ENCODE data around the gene ERG. TPM values are rescaled to one million over a fixed set of nuclear protein-coding genes. Genes with fewer than 3 reads are reported as not detected.

ERG gene
- total and polyA plus RNA-seq, 2 of the 8 experiments (the other 6 are each of a cell fraction or from before 2014, with no cell fraction given), result 1.0 to 3.0 TPM

- ChIA-PET POLR2A (ENCODE audit: partially characterized antibody) (no interaction called here), CTCF (ENCODE audit: partially characterized antibody) (interaction anchor here (0.5 kb wide), 1 partner anchor 277 kb away, joined by 3 read pairs; no protein-coding TSS in a partner anchor)
- 96% methylated on average over 8 of the region's 8 CpGs; no CpG with 5 or more reads in 1 of the 2 experiments for WGBS, 2 experiments (ENCODE audit: extremely low coverage in 1 of 2, insufficient coverage in 1 of 2, insufficient read length in 1 of 2, insufficient replicate concordance in 2 of 2, low coverage in 1 of 2, low lambda C conversion rate in 2 of 2, missing lambda C conversion rate in 1 of 2)
- Histone ChIP-seq H2BK15ac (ENCODE audit: low read length) (no peak overlapping the region), H3K4me1 (replicated peaks in 1 of 4; ENCODE audit: control insufficient read depth in 3 of 4, insufficient read depth in 4 of 4, low read length in 3 of 4) (no peaks in the 10 kb centered on the region), H3K14ac (ENCODE audit: insufficient read length) (no peak overlapping the region), H3K36me3 (ENCODE audit: control insufficient read depth in 2 of 4, insufficient read depth in 4 of 4, low read length in 3 of 4) (no peaks in the 10 kb centered on the region), H3K9ac (replicated peaks in 1 of 4; ENCODE audit: extremely low read depth in 1 of 4, low read depth in 3 of 4, low read length in 3 of 4) (no peak overlapping the region), H2AFZ (ENCODE audit: low read length) (no peak overlapping the region), H2BK12ac (ENCODE audit: low read depth, low read length) (no peak overlapping the region), H3K18ac (ENCODE audit: extremely low read depth, low read length) (no peak overlapping the region), H4K20me1 (replicated peaks in 1 of 2; ENCODE audit: control insufficient read depth in 1 of 2, insufficient read depth in 2 of 2, low read length in 2 of 2) (no peaks in the 10 kb centered on the region), H3K56ac (replicated peaks; ENCODE audit: insufficient read length, low read depth, low read length) (no peak overlapping the region), H2BK5ac (ENCODE audit: low read depth, low read length) (no peak overlapping the region), H2BK20ac (ENCODE audit: low read length) (no peak overlapping the region), H4K91ac (replicated peaks; ENCODE audit: insufficient read length, low read length) (no peak overlapping the region), H3K4ac (replicated peaks; ENCODE audit: insufficient read length, low read depth, low read length) (no peak overlapping the region), H3K79me2 (ENCODE audit: control insufficient read depth in 1 of 2, insufficient read depth in 2 of 2, low read length in 2 of 2) (no peaks in the 10 kb centered on the region), H4K5ac (ENCODE audit: insufficient read length, low read depth, low read length) (no peak overlapping the region), H2AK5ac (ENCODE audit: low read depth, low read length) (no peak overlapping the region), H4K8ac (ENCODE audit: extremely low read depth, insufficient read depth, low read length) (no peak overlapping the region), H3K9me3 (ENCODE audit: insufficient read depth in 2 of 2, low read depth in 1 of 2, low read length in 1 of 2) (no peaks in the 10 kb centered on the region), H3K4me2 (ENCODE audit: insufficient read depth in 1 of 2, low read depth in 2 of 2, low read length in 2 of 2) (no peak overlapping the region), H3K27ac (ENCODE audit: low read depth, low read length) (no peak overlapping the region), H3K79me1 (ENCODE audit: low read depth, low read length) (no peaks in the 10 kb centered on the region), H3K23me2 (ENCODE audit: low read depth, low read length) (no peaks in the 10 kb centered on the region), H3K23ac (ENCODE audit: insufficient read length) (no peak overlapping the region), H3K4me3 (ENCODE audit: extremely low read depth in 1 of 4, insufficient read depth in 2 of 4, low read depth in 3 of 4, low read length in 4 of 4) (no peak overlapping the region), H3K27me3 (replicated peaks in 1 of 4; ENCODE audit: control insufficient read depth in 3 of 4, extremely low read depth in 1 of 4, insufficient read depth in 3 of 4, low read length in 3 of 4) (no peaks in the 10 kb centered on the region), H2BK120ac (replicated peaks; ENCODE audit: low read depth, low read length) (no peak overlapping the region)
- TF ChIP-seq BACH1 (IDR thresholded peaks at IDR 0.05; ENCODE audit: low read length), result no peak
- TF ChIP-seq ZNF274 (IDR thresholded peaks at IDR 0.05; ENCODE audit: borderline replicate concordance, extremely low read depth, low read length), result no peak
- TF ChIP-seq TBP (IDR thresholded peaks at IDR 0.05; ENCODE audit: low read depth, low read length), result no peak
- TF ChIP-seq MAX (IDR thresholded peaks at IDR 0.05), result no peak
- FAIRE-seq, result no peak
- DNase-seq (ENCODE audit: low read depth in 1 of 2, low spot score in 2 of 2), result no peak
Observed at GRCh38 chr21:38527737-38528136, 29.5 kb upstream of the ERG start.

All from H1 (cell line).